GM12801 (cell line): Measurements from ENCODE around the gene TIMP2.

Experiments
- CTCF ChIP-seq: IDR thresholded peaks from one replicate; pipeline ENCODE4 v1.5.1; 2011; ENCODE audit warnings: control low read depth; ENCODE audit not compliant: insufficient read length; ENCODE audit errors: extremely low read depth

Gene TIMP2

GRCh38 chr17:78967782-78968362, 42.7 kb upstream of the TIMP2 start:
- no peak for TF ChIP-seq CTCF

- no peak for TF ChIP-seq CTCF
Observed at GRCh38 chr17:78966910-78967600, 41.9 kb upstream of the TIMP2 start.

DNA sequence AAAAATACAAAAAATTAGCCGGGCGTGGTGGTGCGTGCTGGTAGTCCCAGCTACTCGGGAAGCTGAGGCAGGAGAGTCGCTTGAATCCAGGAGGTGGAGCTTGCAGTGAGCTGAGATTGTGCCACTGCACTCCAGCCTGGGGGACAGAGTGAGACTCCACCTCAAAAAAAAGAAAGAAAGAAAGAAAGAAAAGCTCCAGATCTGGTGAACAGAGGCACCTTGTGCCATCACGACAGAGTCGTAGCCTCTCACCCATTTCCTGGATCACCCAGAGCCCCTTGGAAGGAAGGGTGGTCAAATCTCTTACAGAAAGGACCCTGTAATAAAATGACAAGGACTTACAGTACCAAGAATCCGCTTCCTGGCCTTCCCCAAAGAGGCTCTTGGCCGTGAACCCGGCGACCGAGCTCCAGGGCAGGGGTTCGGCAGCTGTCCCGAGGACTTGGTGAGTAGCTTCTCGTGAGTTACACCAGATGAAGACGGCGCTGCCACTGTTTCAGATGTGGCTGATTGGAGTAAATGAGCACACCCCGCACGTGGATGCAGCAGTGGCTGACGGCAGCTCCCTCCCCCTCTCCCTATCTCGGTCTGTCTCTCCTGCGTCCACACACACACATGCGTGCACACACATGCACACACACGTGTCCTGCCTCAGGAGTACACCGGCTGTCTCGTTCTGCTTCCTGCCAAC, 41.1 kb upstream of the TIMP2 start:
- no peak for TF ChIP-seq CTCF

DNA sequence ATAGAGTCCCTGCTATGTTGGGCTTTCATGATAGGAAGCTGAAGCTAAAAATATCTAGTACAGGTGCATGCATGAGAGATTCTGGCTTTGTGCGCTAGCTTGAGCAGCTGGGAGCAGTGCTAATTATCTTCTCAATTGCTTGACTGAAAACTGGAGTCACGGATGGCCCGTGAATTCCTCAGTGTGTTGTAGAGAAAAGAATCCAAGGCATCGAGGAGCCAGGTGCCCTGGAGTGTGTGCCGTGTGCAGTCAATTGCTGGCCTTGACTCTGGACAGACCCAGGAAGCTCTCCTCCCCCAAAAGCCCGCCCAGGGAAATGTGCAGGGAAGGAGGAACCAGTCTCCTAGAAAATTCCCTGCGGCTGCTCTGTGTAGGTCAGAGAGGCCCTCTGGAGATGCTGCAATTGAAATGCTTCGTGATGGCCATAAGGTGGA, 40.3 kb upstream of the TIMP2 start:
- TF ChIP-seq CTCF, result no peak

DNA sequence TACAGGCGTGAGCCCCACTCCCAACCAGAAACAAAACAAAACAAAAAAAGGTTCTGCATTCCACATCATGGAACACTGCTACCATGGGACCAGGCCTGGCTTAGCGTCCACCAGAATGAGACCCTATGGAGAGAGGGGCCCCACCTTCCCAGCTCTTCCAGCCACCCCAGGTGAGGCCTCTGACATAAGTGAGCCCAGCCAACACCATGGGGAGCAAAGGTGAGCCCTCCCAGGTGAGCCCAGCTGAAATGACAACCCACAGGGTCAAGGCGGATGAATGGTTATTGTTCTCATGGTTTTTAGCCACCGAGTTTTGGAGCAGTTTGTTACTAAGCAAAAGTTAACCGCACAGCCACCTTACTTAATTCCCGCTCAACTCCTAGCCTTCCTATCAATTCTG, 38.2 kb upstream of the TIMP2 start:
- TF ChIP-seq CTCF, result no peak

- no peak for TF ChIP-seq CTCF
Observed at GRCh38 chr17:78962345-78962983, 37.3 kb upstream of the TIMP2 start.

- no peak for TF ChIP-seq CTCF
Observed at GRCh38 chr17:78961571-78961970, 36.4 kb upstream of the TIMP2 start.
